GM12874 (cell line): ENCODE results near the gene TMEM116.

Experiments used
- TF ChIP-seq, protein P1 (sequence below): IDR thresholded peaks from 2 replicates; pipeline ENCODE4 v1.5.1; 2011; ENCODE audit warnings: low read depth, mild to moderate bottlenecking, control low read depth, low read length, moderate library complexity; ENCODE audit not compliant: insufficient read depth

Gene TMEM116

DNA sequence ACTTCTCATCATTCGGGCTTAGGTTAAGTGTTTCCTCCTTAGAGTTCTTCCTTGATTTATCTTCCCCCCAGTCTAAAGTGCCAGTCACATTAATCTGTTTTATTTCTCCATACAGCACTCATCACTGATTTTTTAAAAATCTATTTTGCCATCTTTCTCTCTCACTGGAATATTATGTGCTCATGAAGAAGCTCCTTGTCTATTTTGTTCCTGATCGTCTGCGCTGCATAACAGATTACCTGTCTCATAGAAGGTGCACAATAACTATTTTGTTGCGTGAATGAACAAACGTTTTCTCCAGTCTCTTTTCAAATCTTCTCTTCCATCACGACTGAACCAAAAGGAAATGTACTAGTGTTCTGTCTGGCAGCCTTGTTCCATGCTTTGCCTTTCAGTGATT is 3.0 kb upstream of the TMEM116 start:
- TF ChIP-seq, protein P1, sequence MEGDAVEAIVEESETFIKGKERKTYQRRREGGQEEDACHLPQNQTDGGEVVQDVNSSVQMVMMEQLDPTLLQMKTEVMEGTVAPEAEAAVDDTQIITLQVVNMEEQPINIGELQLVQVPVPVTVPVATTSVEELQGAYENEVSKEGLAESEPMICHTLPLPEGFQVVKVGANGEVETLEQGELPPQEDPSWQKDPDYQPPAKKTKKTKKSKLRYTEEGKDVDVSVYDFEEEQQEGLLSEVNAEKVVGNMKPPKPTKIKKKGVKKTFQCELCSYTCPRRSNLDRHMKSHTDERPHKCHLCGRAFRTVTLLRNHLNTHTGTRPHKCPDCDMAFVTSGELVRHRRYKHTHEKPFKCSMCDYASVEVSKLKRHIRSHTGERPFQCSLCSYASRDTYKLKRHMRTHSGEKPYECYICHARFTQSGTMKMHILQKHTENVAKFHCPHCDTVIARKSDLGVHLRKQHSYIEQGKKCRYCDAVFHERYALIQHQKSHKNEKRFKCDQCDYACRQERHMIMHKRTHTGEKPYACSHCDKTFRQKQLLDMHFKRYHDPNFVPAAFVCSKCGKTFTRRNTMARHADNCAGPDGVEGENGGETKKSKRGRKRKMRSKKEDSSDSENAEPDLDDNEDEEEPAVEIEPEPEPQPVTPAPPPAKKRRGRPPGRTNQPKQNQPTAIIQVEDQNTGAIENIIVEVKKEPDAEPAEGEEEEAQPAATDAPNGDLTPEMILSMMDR = no peak

GRCh38 chr12:112013601-112014402 is 837 bp upstream of the TMEM116 start:
- TF ChIP-seq, protein P1 = no peak

- TF ChIP-seq, protein P1 = no peak
Measured at GRCh38 chr12:112011685-112012084, 1.3 kb downstream of the TMEM116 start.

- TF ChIP-seq, protein P1 = no peak
Measured at GRCh38 chr12:112010415-112011344, 2.3 kb downstream of the TMEM116 start.

DNA sequence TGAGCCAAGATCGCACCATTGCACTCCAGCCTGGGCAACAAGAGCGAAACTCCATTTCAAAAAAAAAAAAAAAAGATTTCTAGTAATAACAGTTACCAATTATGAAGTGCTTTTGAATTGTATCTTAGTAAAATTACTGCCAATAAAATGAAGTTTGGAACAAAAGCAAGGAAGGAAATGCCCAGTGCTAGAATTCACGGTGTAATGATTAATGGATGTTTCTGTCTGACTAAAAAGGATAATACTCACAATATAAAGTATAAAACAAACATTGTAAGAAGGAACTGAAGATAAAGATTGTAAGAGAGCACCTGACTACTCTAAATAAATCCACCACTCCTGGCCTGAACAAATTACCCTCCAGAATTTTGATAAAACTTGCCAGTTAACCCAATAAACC is 4.0 kb downstream of the TMEM116 start:
- TF ChIP-seq, protein P1 = no peak

- TF ChIP-seq, protein P1 = no peak
Measured at GRCh38 chr12:112007945-112008344, 5.0 kb downstream of the TMEM116 start.
